NCI-H146 (cell line): Measurements from ENCODE around the gene CA11.
"Not testable (repeated sequence)": the region's sequence is repeated elsewhere in the genome, so short reads cannot be mapped to it uniquely, and the experiment has no call there.

Experiments
- DNase-seq: peaks from one replicate; lab custom pipeline; 2025; lab: John Stamatoyannopoulos, UW

CA11 gene

DNA sequence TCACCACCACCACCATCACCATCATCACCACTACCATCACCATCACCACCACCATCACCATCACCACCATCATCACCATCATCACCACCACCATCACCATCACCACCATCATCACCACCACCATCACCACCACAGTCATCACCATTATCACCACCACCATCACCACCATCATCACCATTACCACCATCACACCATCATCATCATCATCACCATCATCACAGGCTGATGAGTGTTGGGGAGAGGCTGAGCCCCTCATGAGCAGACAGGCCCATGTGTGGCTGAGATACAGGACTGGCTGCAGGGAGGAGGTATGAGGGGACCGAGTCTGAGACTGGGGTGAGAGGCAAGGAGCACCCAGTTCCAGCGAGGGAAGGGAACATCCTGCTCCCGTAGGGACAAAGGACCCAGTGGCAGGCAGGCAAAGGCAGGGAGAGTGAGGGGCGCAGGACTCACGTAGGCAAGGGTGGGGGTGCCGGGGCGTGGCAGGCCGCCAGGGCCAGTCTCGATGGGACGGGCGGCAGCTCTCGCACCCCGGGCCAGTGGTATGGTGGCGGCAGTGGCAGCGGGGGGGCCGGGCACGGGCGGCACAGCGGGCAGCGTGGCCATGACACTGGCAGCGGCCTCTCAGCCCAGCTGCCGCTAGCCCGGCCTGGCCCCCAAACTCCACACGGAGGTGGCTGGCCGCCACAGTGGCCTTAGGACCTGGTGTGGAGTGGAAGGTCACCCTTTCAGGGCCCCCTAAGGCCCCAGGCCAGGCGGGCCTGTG, 24.1 kb upstream of the CA11 start:
- DNase-seq = no peak

- no peak for DNase-seq
These were observed 22.8 kb upstream of the CA11 start for GRCh38 chr19:48668761-48669160.

- DNase-seq = no peak
These were observed 22.3 kb upstream of the CA11 start for GRCh38 chr19:48668332-48668731.

- DNase-seq = no peak
These were observed 19.8 kb upstream of the CA11 start for GRCh38 chr19:48665786-48666185.

DNA sequence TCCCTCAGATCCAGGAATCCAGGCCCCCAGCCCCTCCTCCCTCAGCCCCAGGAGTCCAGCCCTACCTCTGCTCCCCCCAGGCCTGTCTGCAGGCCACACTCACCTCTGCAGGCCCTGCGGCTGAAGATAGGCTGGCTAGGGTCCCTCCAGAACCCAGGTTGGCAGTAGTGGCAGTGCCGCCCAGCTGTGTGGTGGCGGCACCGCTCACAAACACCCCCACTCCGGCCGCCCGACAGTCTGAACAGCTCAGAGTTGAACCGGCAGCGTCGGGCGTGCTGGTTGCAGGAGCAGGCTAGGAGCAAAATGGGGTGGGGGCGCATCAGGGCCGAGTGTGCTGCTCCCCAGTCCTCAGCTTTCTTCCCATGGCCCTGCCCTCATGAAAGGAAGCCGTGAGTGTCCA, 18.5 kb upstream of the CA11 start:
- DNase-seq = no peak

DNA sequence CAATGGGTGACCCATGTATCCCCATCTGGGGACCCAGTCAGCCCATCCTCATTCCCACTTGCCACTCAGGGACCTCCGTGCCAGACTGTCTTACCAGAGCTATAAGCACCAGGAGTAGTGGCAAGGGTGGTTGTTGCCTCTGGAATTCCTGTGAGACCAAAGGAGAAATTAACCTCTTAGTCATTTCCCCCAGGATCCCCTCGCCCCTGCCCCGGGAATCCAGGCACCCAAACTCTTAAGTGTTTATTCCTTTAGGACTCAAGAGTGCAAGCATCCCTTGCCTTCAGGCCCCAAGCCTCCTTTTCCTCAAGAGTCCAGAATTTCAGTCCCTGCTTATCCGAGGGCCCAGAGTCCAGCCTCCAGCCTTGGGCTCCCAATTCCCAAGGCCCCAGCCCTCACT, 17.7 kb upstream of the CA11 start:
- DNase-seq = no peak

DNA sequence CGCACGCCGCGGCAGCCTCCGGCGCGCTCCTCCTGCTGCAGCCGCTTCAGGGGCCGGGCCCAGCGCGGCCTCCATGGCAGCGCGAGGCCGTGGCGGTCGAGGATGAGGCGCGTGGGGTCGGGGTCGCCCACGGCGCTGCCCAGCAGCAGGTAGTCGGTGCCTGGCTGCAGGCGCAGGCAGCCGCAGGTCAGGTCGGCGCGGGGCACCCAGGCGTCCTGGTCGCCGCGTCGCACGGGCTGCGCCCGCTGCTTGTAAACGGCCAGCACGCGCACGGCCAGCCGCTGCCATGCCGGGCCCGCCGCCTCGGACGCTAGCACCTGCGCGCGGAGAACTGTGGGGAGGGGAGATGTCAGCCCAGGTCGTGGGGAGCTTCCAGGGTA, 15.7 kb upstream of the CA11 start:
- no peak for DNase-seq

DNA sequence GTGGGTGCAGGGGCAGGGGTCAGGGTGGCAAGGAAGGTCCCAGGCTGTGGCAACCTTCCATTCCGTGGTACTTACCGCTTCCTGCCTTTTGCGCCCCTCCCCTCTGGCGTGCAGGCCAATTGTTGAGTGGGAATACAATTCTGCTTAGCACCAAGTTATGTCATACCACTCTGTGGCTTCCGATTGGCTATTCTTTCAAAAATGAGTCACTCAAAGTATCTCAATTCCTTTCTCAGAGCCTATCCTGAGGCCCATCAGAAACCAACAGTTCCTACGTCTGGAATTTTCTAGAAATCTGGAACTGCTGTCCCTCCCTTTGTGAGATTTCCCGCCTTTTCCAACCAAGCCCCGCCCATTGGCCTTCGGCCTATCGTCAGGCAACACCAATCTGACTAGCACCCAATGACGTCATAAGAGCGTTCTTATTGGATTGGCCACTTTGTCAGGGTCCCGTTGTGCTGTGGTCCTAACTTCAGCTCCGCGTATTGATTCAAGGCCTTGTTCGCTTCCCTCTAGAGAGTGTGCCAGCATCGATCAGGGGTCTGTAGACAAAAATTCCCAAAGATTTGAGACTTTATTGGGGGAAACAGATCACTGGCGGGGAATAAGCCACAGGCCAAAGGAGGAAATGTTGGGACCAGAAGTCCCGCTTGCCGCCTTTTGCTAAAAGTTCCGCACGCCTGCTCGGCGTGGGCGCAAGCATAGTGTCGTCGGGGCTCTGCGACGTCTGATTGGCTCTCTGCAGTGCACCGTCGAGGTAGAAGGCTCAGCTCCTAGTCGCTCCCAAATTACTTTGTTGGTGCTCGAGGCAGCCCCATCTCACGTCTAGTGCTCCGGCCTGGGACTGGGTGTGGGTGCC, 15.1 kb upstream of the CA11 start:
- peak; percentile 49 for DNase-seq

GRCh38 chr19:48659768-48660167, 13.8 kb upstream of the CA11 start:
- DNase-seq = no peak

DNA sequence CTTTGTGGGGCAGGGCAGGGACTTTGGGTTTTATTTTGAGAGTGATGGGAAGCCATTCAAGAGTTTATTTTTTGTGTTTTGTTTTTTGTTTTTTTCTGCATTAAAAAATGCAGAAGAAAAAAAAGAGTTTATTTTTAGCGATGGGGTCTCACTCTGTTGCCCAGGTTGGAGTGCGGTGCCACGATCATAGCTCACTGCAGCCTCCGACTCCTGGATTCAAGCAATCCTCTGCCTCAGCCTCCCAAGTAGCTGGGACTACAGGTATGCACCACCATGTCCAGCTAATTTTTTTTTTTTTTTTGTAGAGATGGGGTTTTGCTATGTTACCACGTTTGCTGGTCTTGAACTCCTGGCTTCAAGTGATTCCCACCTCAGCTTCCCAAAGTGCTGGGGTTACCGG, 12.5 kb upstream of the CA11 start:
- DNase-seq = no peak

- DNase-seq = not testable (repeated sequence)
These were observed 11.8 kb upstream of the CA11 start for GRCh38 chr19:48657828-48658227.

- no peak for DNase-seq
These were observed 11.0 kb upstream of the CA11 start for GRCh38 chr19:48656840-48657474.

- no peak for DNase-seq
These were observed 8.5 kb upstream of the CA11 start for GRCh38 chr19:48654299-48655059.

DNA sequence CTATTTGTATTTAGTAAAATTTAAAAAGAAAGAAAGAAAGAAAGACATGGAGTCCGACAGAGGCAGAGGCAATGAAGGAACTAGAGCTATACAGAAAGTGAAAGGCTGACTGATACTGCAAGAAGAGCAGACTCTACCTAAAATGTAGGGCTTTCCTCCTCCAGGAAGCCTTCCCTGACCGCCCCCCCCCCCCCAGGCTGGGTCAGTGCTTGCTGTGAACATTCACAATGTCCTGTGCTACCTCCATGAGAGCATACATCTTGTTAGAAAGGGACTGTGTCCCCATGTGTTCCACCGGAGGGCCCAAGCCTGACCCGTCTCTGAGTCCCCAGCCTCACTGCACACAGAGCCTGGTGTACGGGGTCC, 5.7 kb upstream of the CA11 start:
- no peak for DNase-seq

DNA sequence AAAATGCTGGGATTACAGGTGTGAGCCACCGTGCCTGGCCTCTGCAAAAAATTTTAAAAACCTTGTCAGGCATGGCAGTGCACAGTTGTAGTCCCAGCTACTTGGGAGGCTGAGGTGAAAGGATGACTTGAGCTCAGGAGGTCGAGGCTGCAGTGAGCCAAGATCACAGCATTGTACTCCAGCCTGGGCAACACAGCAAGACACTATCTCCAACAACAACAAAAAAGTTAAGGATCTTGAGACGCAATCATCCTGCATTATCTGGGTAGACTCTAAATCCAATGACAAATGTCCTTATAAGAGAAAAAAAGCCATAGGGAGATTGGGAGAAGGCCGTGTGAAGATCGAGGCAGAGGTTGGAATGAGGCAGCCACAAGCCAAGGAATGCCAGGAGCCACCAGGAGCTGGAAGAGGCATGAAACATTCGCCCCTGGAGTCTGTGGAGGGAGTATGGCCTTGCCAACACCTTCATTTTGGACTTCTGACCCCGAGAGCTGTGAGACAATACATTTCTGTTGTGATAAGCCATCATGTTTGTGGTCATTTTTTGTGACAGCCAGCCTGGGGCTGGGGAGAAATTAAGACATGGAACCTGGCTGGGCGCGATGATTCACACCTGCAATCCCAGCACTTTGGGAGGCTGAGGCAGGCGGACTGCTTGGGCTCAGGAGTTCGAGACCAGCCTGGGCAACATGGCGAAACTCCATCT, 5.1 kb upstream of the CA11 start:
- no peak for DNase-seq

DNA sequence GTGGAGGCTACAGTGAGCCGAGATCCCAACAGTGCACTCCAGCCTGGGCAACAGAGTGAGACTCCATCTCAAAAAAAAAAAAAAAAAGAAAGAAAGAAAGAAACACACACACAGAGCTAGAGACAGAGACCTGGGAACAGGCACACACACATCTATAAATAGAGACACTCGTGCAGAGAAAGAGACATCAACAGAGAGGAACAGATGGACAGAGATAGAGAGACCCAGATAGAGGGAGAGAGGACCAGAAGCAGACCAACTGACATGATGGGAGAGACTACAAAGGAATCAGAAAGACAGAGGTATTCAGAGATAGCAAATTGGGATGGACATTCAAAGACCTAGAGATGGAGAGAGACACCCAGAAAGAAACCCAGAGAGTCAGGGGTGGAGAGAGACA, 2.1 kb upstream of the CA11 start:
- no peak for DNase-seq

GRCh38 chr19:48646722-48647216, 782 bp upstream of the CA11 start:
- DNase-seq = peak; percentile 94

GRCh38 chr19:48645620-48646000, 377 bp downstream of the CA11 start:
- DNase-seq = no peak

- peak; percentile 69 for DNase-seq
These were observed 958 bp downstream of the CA11 start for GRCh38 chr19:48644839-48645619.

- DNase-seq = no peak
These were observed 1.6 kb downstream of the CA11 start for GRCh38 chr19:48644355-48644754.

GRCh38 chr19:48642862-48643261, 3.1 kb downstream of the CA11 start:
- no peak for DNase-seq
